Uterus (tissue), 2 donors: Measurements from ENCODE around the gene SERPINF2.

Experiments used
- CTCF ChIP-seq, 4 experiments: fragments of 200-600 bp in 2 of 4; fragments of 450-650 bp in 2 of 4; sonication (generic) in 2 of 4; IDR thresholded peaks; one replicate each; pipeline ENCODE4 v1.5.1; 2016 to 2019; ENCODE audit warnings: antibody characterized with exemption in 4 of 4, mild to moderate bottlenecking in 2 of 4, moderate library complexity in 1 of 4
- POLR2A ChIP-seq, 2 donors: fragments of 450-650 bp; IDR thresholded peaks; one replicate each; pipeline ENCODE4 v1.6.1; 2016; ENCODE audit warnings: antibody characterized with exemption in 2 of 2, mild to moderate bottlenecking in 1 of 2, moderate library complexity in 1 of 2

GRCh38 chr17:1773696-1774181, 31.1 kb downstream of the SERPINF2 start:
- no peak for TF ChIP-seq CTCF (IDR thresholded peaks at IDR 0.05)
- TF ChIP-seq POLR2A (IDR thresholded peaks at IDR 0.05): no peak
